Heart left ventricle (tissue), 16 donors: ENCODE data around the gene SLC23A3. TPM values are rescaled to one million over a fixed set of nuclear protein-coding genes. Genes with fewer than 3 reads are reported as not detected.

ENCODE experiments used
- ATAC-seq, 4 donors: fragments of 200-7000 bp; cut with Tn5 transposase; one replicate each; pipeline ENCODE4 v1.9.1; 2020 to 2022; ENCODE audit warnings: moderate library complexity in 4 of 4, mild to moderate bottlenecking in 3 of 4, moderate number of reproducible peaks in 1 of 4
- DNase-seq, 5 donors: peaks; one replicate each; pipeline ENCODE4 v3.0.0-alpha.2; 2020
- H3K27ac ChIP-seq, 12 donors: fragments of 200-600 bp; sonication (generic) in 4 of 12; one replicate each; pipeline versions ENCODE4 v1.5.0 to v1.8.0; 2016 to 2022; ENCODE audit warnings: mild to moderate bottlenecking in 2 of 12
- H3K27me3 ChIP-seq, 9 donors: fragments of 200-600 bp; sonication (generic) in 2 of 9; one replicate each; pipeline versions ENCODE4 v1.5.1 to v1.8.0; 2016 to 2022; ENCODE audit warnings: mild to moderate bottlenecking in 3 of 9
- H3K36me3 ChIP-seq, 9 donors: fragments of 200-600 bp; sonication (generic) in 2 of 9; one replicate each; pipeline versions ENCODE4 v1.5.0 to v1.8.0; 2018 to 2022; ENCODE audit warnings: mild to moderate bottlenecking in 2 of 9
- H3K4me1 ChIP-seq, 12 donors: fragments of 200-600 bp; sonication (generic) in 4 of 12; one replicate each; pipeline versions ENCODE4 v1.5.0 to v1.8.0; 2016 to 2022; ENCODE audit warnings: mild to moderate bottlenecking in 3 of 12
- H3K4me3 ChIP-seq, 12 donors: fragments of 200-600 bp; sonication (generic) in 4 of 12; one replicate each; pipeline versions ENCODE4 v1.5.0 to v1.8.0; 2017 to 2022; ENCODE audit warnings: mild to moderate bottlenecking in 9 of 12, moderate library complexity in 4 of 12
- H3K9me3 ChIP-seq, 12 donors: fragments of 200-600 bp; sonication (generic) in 4 of 12; one replicate each; pipeline versions ENCODE4 v1.5.0 to v1.8.0; 2016 to 2022; ENCODE audit warnings: mild to moderate bottlenecking in 1 of 12
- POLR2A ChIP-seq, 2 donors: fragments of 450-650 bp; IDR thresholded peaks; one replicate each; pipeline ENCODE4 v1.6.1; 2017; ENCODE audit warnings: antibody characterized with exemption in 2 of 2, mild to moderate bottlenecking in 2 of 2, moderate library complexity in 2 of 2
- WGBS, 4 donors: extraction: QIAGEN DNeasy Blood & Tissue Kit in 2 of 4; methylation state at CpG; one replicate each; pipeline versions ENCODE4 v1.1.5 to v1.1.7; 2013 to 2018; 5-methylcytosine and 5-hydroxymethylcytosine counted together
- intact Hi-C, 10 donors: fragments of 100-400 bp; cut with DNase I; formaldehyde crosslinking; loops; one replicate each; pipeline versions ENCODE4 v1.11.1 to v1.14.2; 2022
- polyA plus RNA-seq, 2 donors: library from polyadenylated mRNA; stranded (reverse); fragments of 200-250 nt; gene quantifications; one replicate each; pipeline ENCODE4 v1.2.3, GENCODE V29; 2013
- total RNA-seq, 9 donors: library from RNA; depleted of rRNA in 2 of 9; stranded (reverse); fragments of >200 nt in 2 of 9; fragmentation: NEBNext Ultra II Directional in 3 of 9; extraction: Animal tissue kit (Norgen Biotek cat#: 25700) in 3 of 9; gene quantifications; one replicate each; pipeline versions ENCODE4 v1.1.0 to v1.2.4, GENCODE V29; 2016 to 2023
- TF ChIP-seq, protein P1 (sequence below), 12 donors: fragments of 200-600 bp; sonication (generic) in 4 of 12; IDR thresholded peaks; one replicate each; pipeline versions ENCODE4 v1.5.0 to v1.8.0; 2018 to 2022; ENCODE audit warnings: antibody characterized with exemption in 12 of 12, mild to moderate bottlenecking in 5 of 12
- donor health status: ischemic (EF 13 %, LVEDD 7.1; RV severe dilation, severe dysfunction).
- donor health status: healthy with polysubstance abuse.
- donor health status: DM: no; HTN: yes; CAD: no.
- donor health status: DM: no; HTN: no; CAD: no.
- donor health status: ischemic (EF 25% LVEDD 6.9; RV normal size, moderate dysfunction).
- donor health status: ischemic (EF 25% LVEDD 5.7; RV mildly dilated, moderate dysfunction).
- donor health status: healthy.
- donor health status: DM: yes; HTN: yes; CAD: no.
- donor health status: ischemic (EF 35%, LVEDD 5.7; RV mildly dilated, moderate dysfunction).
- donor health status: nonischemic (EF 11% LVEDD 7.7; RV severe dilation, severe dysfunction).
- donor health status: DM: yes; HTN: yes; CAD: no.
- donor health status: PGD.
- donor health status: ischemic (EF 29% LVEDD 5.4; RV normal size, mild dysfunction).
- donor health status: nonischemic (EF 23%, LVEDD 6.1; RV moderate dilation, normal function).

The SLC23A3 gene
- total and polyA plus RNA-seq, 11 donors, result 0.12 to 0.92 (median 0.44) TPM; not detected in 1

DNA sequence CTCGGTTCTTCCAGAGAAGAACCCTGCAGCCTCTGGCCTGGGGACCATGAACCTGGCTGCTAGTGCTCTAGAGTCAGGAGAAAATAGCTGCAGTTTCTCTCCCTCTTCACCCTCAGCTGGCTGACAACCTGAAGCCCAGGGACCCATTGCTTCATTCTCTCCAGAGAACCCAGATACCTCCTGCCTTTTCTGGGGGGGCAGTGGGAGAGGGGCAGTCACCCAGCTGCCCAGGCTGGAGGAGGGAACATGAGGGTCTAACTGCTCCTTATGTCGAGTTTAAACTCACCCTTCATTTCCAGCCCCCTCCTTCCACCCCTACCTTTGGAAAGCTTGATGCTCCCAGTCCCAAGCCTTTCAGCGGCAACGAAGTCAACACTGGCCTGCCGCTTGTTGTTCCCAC is 29.1 kb upstream of the SLC23A3 start:
- intact Hi-C loops, result no loop called here
- 73 to 78% (median 76%) methylated on average over 5 of the region's 5 CpGs for WGBS, 4 donors
- Histone ChIP-seq H3K36me3 (no peaks in the 10 kb centered on the region), H3K27ac (no peak overlapping the region), H3K27me3 (peaks cover 0 to 16% (median 0%) of the 10 kb centered on the region in 9 donors), H3K4me1 (no peaks in the 10 kb centered on the region), H3K4me3 (no peak overlapping the region), H3K9me3 (no peaks in the 10 kb centered on the region)
- TF ChIP-seq POLR2A (IDR thresholded peaks at IDR 0.05), result no peak
- TF ChIP-seq, protein P1, sequence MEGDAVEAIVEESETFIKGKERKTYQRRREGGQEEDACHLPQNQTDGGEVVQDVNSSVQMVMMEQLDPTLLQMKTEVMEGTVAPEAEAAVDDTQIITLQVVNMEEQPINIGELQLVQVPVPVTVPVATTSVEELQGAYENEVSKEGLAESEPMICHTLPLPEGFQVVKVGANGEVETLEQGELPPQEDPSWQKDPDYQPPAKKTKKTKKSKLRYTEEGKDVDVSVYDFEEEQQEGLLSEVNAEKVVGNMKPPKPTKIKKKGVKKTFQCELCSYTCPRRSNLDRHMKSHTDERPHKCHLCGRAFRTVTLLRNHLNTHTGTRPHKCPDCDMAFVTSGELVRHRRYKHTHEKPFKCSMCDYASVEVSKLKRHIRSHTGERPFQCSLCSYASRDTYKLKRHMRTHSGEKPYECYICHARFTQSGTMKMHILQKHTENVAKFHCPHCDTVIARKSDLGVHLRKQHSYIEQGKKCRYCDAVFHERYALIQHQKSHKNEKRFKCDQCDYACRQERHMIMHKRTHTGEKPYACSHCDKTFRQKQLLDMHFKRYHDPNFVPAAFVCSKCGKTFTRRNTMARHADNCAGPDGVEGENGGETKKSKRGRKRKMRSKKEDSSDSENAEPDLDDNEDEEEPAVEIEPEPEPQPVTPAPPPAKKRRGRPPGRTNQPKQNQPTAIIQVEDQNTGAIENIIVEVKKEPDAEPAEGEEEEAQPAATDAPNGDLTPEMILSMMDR (IDR thresholded peaks at IDR 0.05), result no peak
- no peak for ATAC-seq
- DNase-seq, result peak in 1 of 5 donors; percentile 1

DNA sequence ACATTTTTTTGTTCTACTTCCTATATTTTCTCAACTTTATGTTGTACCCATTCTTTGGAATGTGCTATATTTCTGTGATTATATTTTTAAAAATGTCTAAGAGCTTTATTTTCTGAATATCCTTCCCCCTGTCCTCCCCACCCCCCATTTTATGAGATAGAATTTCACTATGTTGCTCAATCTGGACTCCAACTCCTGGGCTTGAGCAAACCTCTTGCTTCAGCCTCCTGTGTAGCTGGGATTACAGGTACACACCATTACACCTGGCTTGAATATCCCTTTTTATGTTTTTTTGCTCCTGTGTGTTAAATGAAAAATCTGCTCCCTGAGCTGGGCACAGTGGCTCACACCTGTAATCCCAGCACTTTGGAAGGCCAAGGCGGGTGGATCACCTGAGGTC is 27.6 kb upstream of the SLC23A3 start:
- peaks cover 0 to 16% (median 0%) of the 10 kb centered on the region in 9 donors for H3K27me3 ChIP-seq
- TF ChIP-seq, protein P1 (IDR thresholded peaks at IDR 0.05), result no peak
- no peak for TF ChIP-seq POLR2A (IDR thresholded peaks at IDR 0.05)
- H3K4me3 ChIP-seq, result no peak overlapping the region
- intact Hi-C loops, result no loop called here
- no peak for DNase-seq
- H3K27ac ChIP-seq, result no peak overlapping the region
- H3K9me3 ChIP-seq, result no peaks in the 10 kb centered on the region
- no peak for ATAC-seq
- 93 to 100% (median 95%) methylated on average over 1 of the region's 1 CpG for WGBS, 4 donors
- no peaks in the 10 kb centered on the region for H3K4me1 ChIP-seq
- H3K36me3 ChIP-seq, result no peaks in the 10 kb centered on the region

DNA sequence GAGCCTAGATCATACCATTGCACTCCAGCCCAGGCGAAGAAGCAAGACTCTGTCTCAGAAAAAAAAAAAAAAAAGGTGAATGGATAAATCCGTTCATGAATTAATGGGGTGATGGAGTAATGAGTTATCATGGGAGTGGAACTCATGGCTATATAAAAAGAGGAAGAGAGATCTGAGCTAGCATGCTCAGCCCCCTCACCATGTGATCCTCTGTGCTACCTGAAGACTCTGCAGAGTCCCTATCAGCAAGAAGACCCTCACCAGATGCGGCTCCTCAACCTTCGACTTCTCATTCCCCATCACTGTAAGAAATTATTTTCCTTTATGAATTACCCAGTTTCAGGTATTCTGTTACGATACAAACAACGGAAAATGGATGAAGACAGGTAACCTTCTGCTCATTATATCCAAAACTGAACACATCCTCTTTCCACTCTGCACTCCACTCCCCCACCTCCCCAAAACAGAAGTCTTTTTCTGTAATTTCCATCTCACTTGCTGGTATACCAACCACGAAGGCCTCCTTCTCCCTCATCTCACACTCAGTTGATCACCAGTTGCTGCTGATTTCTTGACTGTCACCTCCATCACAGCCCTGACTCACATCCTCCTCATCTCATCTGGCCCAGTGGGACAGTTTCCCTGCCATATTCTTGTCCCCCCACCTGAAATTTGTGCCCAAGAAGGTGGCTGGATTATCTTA is 17.1 kb upstream of the SLC23A3 start:
- Histone ChIP-seq H3K4me1 (peaks cover 0 to 11% (median 0%) of the 10 kb centered on the region in 12 donors), H3K36me3 (peaks cover 0 to 45% (median 31%) of the 10 kb centered on the region in 9 donors), H3K27ac (no peak overlapping the region), H3K4me3 (no peak overlapping the region), H3K27me3 (no peaks in the 10 kb centered on the region), H3K9me3 (no peaks in the 10 kb centered on the region)
- 89 to 92% (median 90%) methylated on average over 7 of the region's 7 CpGs for WGBS, 4 donors
- intact Hi-C loops, result no loop called here
- TF ChIP-seq, protein P1 (IDR thresholded peaks at IDR 0.05), result no peak
- no peak for TF ChIP-seq POLR2A (IDR thresholded peaks at IDR 0.05)
- ATAC-seq, result no peak
- no peak for DNase-seq

DNA sequence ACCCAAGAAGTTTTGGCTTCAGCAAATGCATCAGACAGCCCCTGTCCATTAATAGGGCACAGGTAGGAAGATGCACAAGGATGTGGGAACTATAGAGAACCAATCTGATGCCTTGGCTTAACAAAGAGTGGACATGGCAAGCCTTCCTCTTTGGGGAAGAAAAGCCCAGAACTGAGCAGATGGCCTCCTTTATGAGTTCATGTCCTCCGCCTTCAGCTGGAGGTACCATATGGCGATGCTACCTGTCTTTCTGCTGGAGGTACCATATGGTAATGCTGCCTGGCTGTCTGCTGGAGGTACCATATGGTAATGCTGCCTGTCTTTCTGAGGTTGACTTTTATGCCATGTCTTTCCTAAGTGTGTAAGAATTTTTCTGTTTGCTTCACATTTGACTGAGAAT is 14.3 kb upstream of the SLC23A3 start:
- no peak overlapping the region for H3K4me3 ChIP-seq
- TF ChIP-seq POLR2A (IDR thresholded peaks at IDR 0.05), result no peak
- TF ChIP-seq, protein P1 (IDR thresholded peaks at IDR 0.05), result no peak
- WGBS, 4 donors, result 92 to 100% (median 98%) methylated on average over 2 of the region's 2 CpGs

More for the DNA sequence above, 14.3 kb upstream of the SLC23A3 start:
- Histone ChIP-seq H3K4me1 (peaks cover under 1 to 22% (median 8%) of the 10 kb centered on the region in 12 donors), H3K27me3 (no peaks in the 10 kb centered on the region), H3K27ac (no peak overlapping the region), H3K9me3 (no peaks in the 10 kb centered on the region), H3K36me3 (peaks cover 0 to 69% (median 56%) of the 10 kb centered on the region in 9 donors)
- DNase-seq (peak in 1 of 5 donors; percentile 2), ATAC-seq (no peak)
- intact Hi-C loops, result no loop called here
